OCI-LY1 (cell line): Measurements from ENCODE around the gene UBASH3B.

Experiments used
- H2AFZ ChIP-seq: fragments of 200-600 bp; sonication (generic), shearing (Covaris generic); 2 replicates; pipeline ENCODE4 v1.6.0; 2014; ENCODE audit warnings: antibody characterized with exemption, mild to moderate bottlenecking, low read length
- H3F3A ChIP-seq: fragments of 200-600 bp; sonication (generic), shearing (Covaris generic); 2 replicates; pipeline ENCODE4 v1.6.0; 2014; ENCODE audit warnings: mild to moderate bottlenecking, antibody characterized with exemption, low read length, moderate library complexity; ENCODE audit not compliant: insufficient read depth
- H3K27ac ChIP-seq: fragments of 200-600 bp; sonication (generic); 2 replicates; pipeline ENCODE4 v1.5.1; 2014; ENCODE audit warnings: low read length, mixed run types, mild to moderate bottlenecking, low read depth; ENCODE audit not compliant: poor library complexity, severe bottlenecking
- H3K27me3 ChIP-seq: fragments of 200-600 bp; sonication (generic); 2 replicates; pipeline ENCODE4 v1.6.0; 2014; ENCODE audit warnings: antibody characterized with exemption, mild to moderate bottlenecking, low read length, moderate library complexity; ENCODE audit not compliant: insufficient read depth
- H3K36me3 ChIP-seq: fragments of 200-600 bp; sonication (generic); 2 replicates; pipeline ENCODE4 v1.6.1; 2014; ENCODE audit warnings: mild to moderate bottlenecking, antibody characterized with exemption, low read length, moderate library complexity, mixed read lengths; ENCODE audit not compliant: insufficient read depth
- H3K4me1 ChIP-seq: fragments of 200-600 bp; sonication (generic); 2 replicates; pipeline ENCODE4 v1.5.1; 2014; ENCODE audit warnings: mild to moderate bottlenecking, low read length, moderate library complexity; ENCODE audit not compliant: insufficient read depth, severe bottlenecking
- H3K4me2 ChIP-seq: fragments of 200-600 bp; sonication (generic), shearing (Covaris generic); 2 replicates; pipeline ENCODE4 v1.6.1; 2014; ENCODE audit warnings: low read length
- H3K4me3 ChIP-seq: fragments of 200-600 bp; sonication (generic); 2 replicates; pipeline ENCODE4 v1.5.1; 2014; ENCODE audit warnings: low read length, low read depth, mild to moderate bottlenecking, mixed read lengths; ENCODE audit not compliant: poor library complexity, severe bottlenecking
- H3K79me2 ChIP-seq: fragments of 200-600 bp; shearing (Covaris generic); 2 replicates; pipeline ENCODE4 v1.6.1; 2016; ENCODE audit warnings: mixed run types, low read length, mixed read lengths; ENCODE audit not compliant: insufficient read depth
- H3K9ac ChIP-seq: fragments of 200-600 bp; sonication (generic), shearing (Covaris generic); 2 replicates; pipeline ENCODE4 v1.6.1; 2014; ENCODE audit warnings: mild to moderate bottlenecking, low read length, mixed read lengths
- H3K9me2 ChIP-seq: fragments of 200-600 bp; sonication (generic), shearing (Covaris generic); 2 replicates; pipeline ENCODE4 v1.6.1; 2014; ENCODE audit warnings: low read depth, mild to moderate bottlenecking, low read length, mixed read lengths
- H3K9me3 ChIP-seq: fragments of 200-600 bp; shearing (Covaris generic); 2 replicates; pipeline ENCODE4 v1.6.1; 2014; ENCODE audit warnings: low read length, mixed read lengths
- H4K20me1 ChIP-seq: fragments of 200-600 bp; sonication (generic), shearing (Covaris generic); 2 replicates; pipeline ENCODE4 v1.6.0; 2016; ENCODE audit warnings: mild to moderate bottlenecking, low read length; ENCODE audit not compliant: insufficient read depth
- EZH2 ChIP-seq: fragments of 200-600 bp; sonication (generic), shearing (Covaris generic); IDR thresholded peaks from 2 replicates; pipeline ENCODE4 v1.8.0; 2017; ENCODE audit warnings: borderline replicate concordance, mixed run types, mild to moderate bottlenecking, antibody characterized with exemption, low read length, moderate library complexity, mixed read lengths
- TF ChIP-seq, protein P1 (sequence below): fragments of 200-600 bp; sonication (generic), shearing (Covaris generic); IDR thresholded peaks from 2 replicates; pipeline ENCODE4 v1.5.1; 2017; ENCODE audit warnings: mild to moderate bottlenecking, antibody characterized with exemption, low read length, moderate library complexity, mixed read lengths

Gene UBASH3B

DNA sequence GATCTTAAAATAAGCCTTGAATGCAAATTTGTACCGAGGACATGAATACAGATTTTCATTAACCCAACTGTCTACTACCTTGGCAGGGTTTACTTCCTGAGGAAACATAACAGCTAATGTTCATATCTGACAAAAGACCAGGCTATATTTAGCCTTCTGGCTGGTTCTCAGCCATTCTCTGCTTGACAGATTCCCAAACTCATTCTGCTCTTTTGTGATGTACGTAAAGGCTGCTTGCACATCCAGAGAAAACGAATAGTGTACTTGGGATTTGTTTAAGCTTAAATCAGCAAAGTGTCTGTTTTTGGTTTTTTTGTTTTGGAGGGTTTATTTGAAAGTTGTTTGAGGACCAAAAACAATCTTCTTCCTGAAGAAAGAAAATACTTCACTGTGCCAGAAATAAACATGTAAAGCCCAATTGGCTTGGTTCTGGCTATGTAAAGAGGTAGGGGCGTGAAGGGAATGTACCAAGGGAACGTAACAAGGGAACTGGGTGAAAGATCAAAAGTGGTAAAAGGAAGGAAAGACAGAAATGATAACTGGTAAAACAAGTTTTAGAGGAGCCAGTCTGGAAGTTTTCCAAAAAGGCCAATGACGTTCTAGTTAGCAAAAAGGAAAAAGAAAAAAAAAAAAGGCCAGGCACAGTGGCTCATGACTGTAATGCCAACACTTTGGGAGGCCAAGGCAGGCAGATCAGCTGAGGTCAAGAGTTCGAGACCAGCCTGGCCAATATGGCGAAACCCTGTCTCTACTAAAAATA, 161.4 kb downstream of the UBASH3B start:
- H3F3A ChIP-seq = no peaks in the 10 kb centered on the region
- H4K20me1 ChIP-seq = no peaks in the 10 kb centered on the region
- peak overlapping the region; percentile 19; the same call in 1 of the 2 replicates for H3K4me2 ChIP-seq
- H3K4me1 ChIP-seq = peaks cover 18% of the 10 kb centered on the region
- H3K27me3 ChIP-seq = no peaks in the 10 kb centered on the region
- H3K36me3 ChIP-seq = no peaks in the 10 kb centered on the region; the same call in 1 of the 2 replicates
- no peaks in the 10 kb centered on the region for H3K9me3 ChIP-seq
- H3K9ac ChIP-seq = no peak overlapping the region
- TF ChIP-seq, protein P1, sequence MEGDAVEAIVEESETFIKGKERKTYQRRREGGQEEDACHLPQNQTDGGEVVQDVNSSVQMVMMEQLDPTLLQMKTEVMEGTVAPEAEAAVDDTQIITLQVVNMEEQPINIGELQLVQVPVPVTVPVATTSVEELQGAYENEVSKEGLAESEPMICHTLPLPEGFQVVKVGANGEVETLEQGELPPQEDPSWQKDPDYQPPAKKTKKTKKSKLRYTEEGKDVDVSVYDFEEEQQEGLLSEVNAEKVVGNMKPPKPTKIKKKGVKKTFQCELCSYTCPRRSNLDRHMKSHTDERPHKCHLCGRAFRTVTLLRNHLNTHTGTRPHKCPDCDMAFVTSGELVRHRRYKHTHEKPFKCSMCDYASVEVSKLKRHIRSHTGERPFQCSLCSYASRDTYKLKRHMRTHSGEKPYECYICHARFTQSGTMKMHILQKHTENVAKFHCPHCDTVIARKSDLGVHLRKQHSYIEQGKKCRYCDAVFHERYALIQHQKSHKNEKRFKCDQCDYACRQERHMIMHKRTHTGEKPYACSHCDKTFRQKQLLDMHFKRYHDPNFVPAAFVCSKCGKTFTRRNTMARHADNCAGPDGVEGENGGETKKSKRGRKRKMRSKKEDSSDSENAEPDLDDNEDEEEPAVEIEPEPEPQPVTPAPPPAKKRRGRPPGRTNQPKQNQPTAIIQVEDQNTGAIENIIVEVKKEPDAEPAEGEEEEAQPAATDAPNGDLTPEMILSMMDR = no peak
- TF ChIP-seq EZH2 = no peak
- H2AFZ ChIP-seq = no peak overlapping the region
- no peak overlapping the region for H3K4me3 ChIP-seq
- H3K79me2 ChIP-seq = no peaks in the 10 kb centered on the region
- H3K9me2 ChIP-seq = no peaks in the 10 kb centered on the region
- H3K27ac ChIP-seq = peak overlapping the region; percentile 60

DNA sequence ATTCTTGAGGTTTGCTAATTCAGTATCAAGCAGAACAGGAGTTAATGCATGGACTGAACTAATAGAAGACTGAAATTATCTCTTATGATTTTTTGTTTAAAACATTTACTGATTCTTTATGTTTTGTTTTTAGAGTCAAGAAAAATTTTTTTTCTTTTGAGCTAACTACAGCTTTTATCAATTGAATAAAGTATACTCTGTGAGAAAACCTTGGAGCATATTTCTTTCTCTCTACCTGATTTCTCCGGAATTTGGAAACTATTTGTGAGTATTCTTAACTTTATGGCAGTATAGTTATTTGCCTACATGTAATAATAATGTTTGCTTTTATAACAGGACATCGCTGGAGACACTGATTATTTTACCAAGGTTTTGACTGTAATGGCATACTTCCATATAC, 164.6 kb downstream of the UBASH3B start:
- H3K27me3 ChIP-seq = no peaks in the 10 kb centered on the region
- H3K9ac ChIP-seq = no peak overlapping the region
- no peak overlapping the region for H2AFZ ChIP-seq
- no peaks in the 10 kb centered on the region for H3K9me3 ChIP-seq
- no peaks in the 10 kb centered on the region for H3K79me2 ChIP-seq
- H3K4me2 ChIP-seq = no peak overlapping the region
- no peak overlapping the region for H3K27ac ChIP-seq
- H4K20me1 ChIP-seq = no peaks in the 10 kb centered on the region
- H3K9me2 ChIP-seq = no peaks in the 10 kb centered on the region
- H3K4me1 ChIP-seq = peaks cover 12% of the 10 kb centered on the region
- no peak for TF ChIP-seq EZH2
- TF ChIP-seq, protein P1 = no peak
- no peaks in the 10 kb centered on the region; the same call in 1 of the 2 replicates for H3K36me3 ChIP-seq
- H3F3A ChIP-seq = no peaks in the 10 kb centered on the region
- no peak overlapping the region for H3K4me3 ChIP-seq

DNA sequence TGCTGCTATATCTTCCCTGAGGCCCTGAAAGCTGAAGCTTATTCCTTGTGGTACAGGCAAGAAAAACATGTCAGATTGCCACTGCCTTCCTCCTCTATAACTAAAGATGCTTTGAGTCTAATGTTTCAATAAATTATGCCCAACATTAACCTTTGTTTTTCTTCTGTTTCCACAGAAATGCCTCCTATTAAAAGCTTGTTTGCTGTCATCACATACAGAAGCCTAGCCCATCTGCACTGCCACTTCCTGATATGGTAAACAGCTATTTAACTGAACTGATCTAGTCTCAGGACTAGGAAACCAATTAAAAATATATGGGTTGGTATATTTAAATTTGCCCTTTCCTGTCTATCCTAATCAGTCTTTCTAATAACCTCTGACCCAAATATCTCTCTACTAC, 165.6 kb downstream of the UBASH3B start:
- no peaks in the 10 kb centered on the region for H3F3A ChIP-seq
- no peaks in the 10 kb centered on the region for H3K79me2 ChIP-seq
- no peak for TF ChIP-seq EZH2
- TF ChIP-seq, protein P1 = no peak
- no peaks in the 10 kb centered on the region for H3K9me3 ChIP-seq
- no peak overlapping the region for H3K4me2 ChIP-seq
- no peak overlapping the region for H3K9ac ChIP-seq
- peaks cover 10% of the 10 kb centered on the region for H3K4me1 ChIP-seq
- no peak overlapping the region for H2AFZ ChIP-seq
- no peaks in the 10 kb centered on the region for H4K20me1 ChIP-seq
- no peak overlapping the region for H3K4me3 ChIP-seq
- no peak overlapping the region for H3K27ac ChIP-seq
- H3K9me2 ChIP-seq = no peaks in the 10 kb centered on the region
- no peaks in the 10 kb centered on the region; the same call in 1 of the 2 replicates for H3K36me3 ChIP-seq
- H3K27me3 ChIP-seq = no peaks in the 10 kb centered on the region
